SK-N-SH (cell line): ENCODE measurements around the gene ACOXL. TPM values are rescaled to one million over a fixed set of nuclear protein-coding genes. Genes with fewer than 3 reads are reported as not detected.

ENCODE experiments used
- CTCF ChIA-PET: fragments of 300-600, 350-600 bp; formaldehyde crosslinking; extraction: SDS; loops from one replicate; lab custom pipeline; 2021; lab: Yijun Ruan, JAX
- POLR2A ChIA-PET: fragments of 350-600 bp; sonication (Branson Sonifier 250); formaldehyde crosslinking; extraction: SDS; loops from one replicate; lab custom pipeline; 2020; ENCODE audit warnings: antibody characterized with exemption, inconsistent platforms; lab: Yijun Ruan, JAX
- DNase-seq: peaks from one replicate; pipeline ENCODE4 v3.0.0; 2012
- H2AFZ ChIP-seq: fragments of 200-600 bp; sonication (generic); 2 replicates; pipeline ENCODE4 v1.8.1; 2016; ENCODE audit warnings: antibody characterized with exemption, mild to moderate bottlenecking, low read depth
- H3F3A ChIP-seq: fragments of 200-600 bp; sonication (generic); replicated peaks from 2 replicates; pipeline ENCODE3; 2016; ENCODE audit warnings: antibody characterized with exemption, mild to moderate bottlenecking; ENCODE audit not compliant: insufficient read depth
- H3K27ac ChIP-seq, 2 experiments: fragments of 200-500 bp in 1 of 2; fragments of 200-600 bp in 1 of 2; sonication (Bioruptor generic) in 1 of 2; sonication (generic), shearing (Covaris generic) in 1 of 2; 2 replicates each; pipeline versions ENCODE4 v1.5.1 to v1.6.1; 2014 to 2016; ENCODE audit warnings: low read depth in 2 of 2, inconsistent platforms in 1 of 2, low read length in 1 of 2, mild to moderate bottlenecking in 1 of 2, mixed read lengths in 1 of 2
- H3K27me3 ChIP-seq: fragments of 200-600 bp; sonication (generic), shearing (Covaris generic); 2 replicates; pipeline ENCODE4 v1.6.1; 2016; ENCODE audit warnings: mixed run types; ENCODE audit not compliant: insufficient read depth
- H3K36me3 ChIP-seq, 2 experiments: fragments of 200-500 bp in 1 of 2; fragments of 200-600 bp in 1 of 2; sonication (Bioruptor generic) in 1 of 2; sonication (generic) in 1 of 2; replicated peaks in 1 of 2; 2 replicates each; pipeline versions ENCODE3 to v1.5.1; 2014 to 2016; ENCODE audit warnings: low read length in 1 of 2, mild to moderate bottlenecking in 1 of 2; ENCODE audit not compliant: insufficient read depth in 2 of 2, control insufficient read depth in 1 of 2
- H3K4me1 ChIP-seq, 2 experiments: fragments of 200-500 bp in 1 of 2; fragments of 200-600 bp in 1 of 2; sonication (Bioruptor generic) in 1 of 2; sonication (generic), shearing (Covaris generic) in 1 of 2; 2 replicates each; pipeline versions ENCODE4 v1.5.1 to v1.6.1; 2014 to 2016; ENCODE audit warnings: low read depth in 1 of 2, low read length in 1 of 2, mixed run types in 1 of 2; ENCODE audit not compliant: insufficient read depth in 2 of 2, control insufficient read depth in 1 of 2
- H3K4me2 ChIP-seq: fragments of 200-600 bp; sonication (generic), shearing (Covaris generic); 2 replicates; pipeline ENCODE4 v1.6.1; 2017; ENCODE audit warnings: mixed run types
- H3K4me3 ChIP-seq, 2 experiments: fragments of 200-500 bp in 1 of 2; fragments of 200-600 bp in 1 of 2; sonication (Bioruptor generic) in 1 of 2; sonication (generic), shearing (Covaris generic) in 1 of 2; 2 replicates each; pipeline versions ENCODE4 v1.5.1 to v1.8.1; 2014 to 2016; ENCODE audit warnings: low read depth in 2 of 2, inconsistent platforms in 1 of 2, low read length in 1 of 2, mild to moderate bottlenecking in 1 of 2, mixed read lengths in 1 of 2, moderate library complexity in 1 of 2
- H3K79me2 ChIP-seq: fragments of 200-600 bp; sonication (generic); 2 replicates; pipeline ENCODE4 v1.8.1; 2017; ENCODE audit warnings: mild to moderate bottlenecking; ENCODE audit not compliant: insufficient read depth
- H3K9ac ChIP-seq: fragments of 200-600 bp; sonication (generic); 2 replicates; pipeline ENCODE4 v1.6.1; 2017; ENCODE audit warnings: mixed run types
- H3K9me2 ChIP-seq: fragments of 200-600 bp; sonication (generic); 2 replicates; pipeline ENCODE4 v1.6.1; 2017; ENCODE audit warnings: mixed run types
- H3K9me3 ChIP-seq: fragments of 200-600 bp; sonication (generic); 2 replicates; pipeline ENCODE4 v1.6.1; 2017; ENCODE audit warnings: mixed run types, mild to moderate bottlenecking, moderate library complexity
- H4K20me1 ChIP-seq: fragments of 200-600 bp; sonication (generic); 2 replicates; pipeline ENCODE4 v1.6.1; 2017; ENCODE audit warnings: mild to moderate bottlenecking, mixed run types; ENCODE audit not compliant: insufficient read depth
- CHD2 ChIP-seq: fragments of 150-350 bp; IDR thresholded peaks from 2 replicates; pipeline ENCODE4 v1.6.1; 2018; ENCODE audit warnings: low read length; ENCODE audit not compliant: partially characterized antibody
- ELF1 ChIP-seq: IDR thresholded peaks from 2 replicates; pipeline ENCODE4 v1.4.0; 2012
- EZH2phosphoT487 ChIP-seq: fragments of 200-600 bp; sonication (generic); IDR thresholded peaks from 2 replicates; pipeline ENCODE4 v1.6.1; 2017; ENCODE audit warnings: low read depth, mixed run types, mild to moderate bottlenecking, antibody characterized with exemption, moderate library complexity, borderline replicate concordance
- FOSL2 ChIP-seq: IDR thresholded peaks from 2 replicates; pipeline ENCODE4 v1.4.0; 2012; ENCODE audit warnings: low read depth, mild to moderate bottlenecking, moderate library complexity, borderline replicate concordance
- FOXJ3 ChIP-seq: sonication (generic); formaldehyde crosslinking; IDR thresholded peaks from 2 replicates; pipeline ENCODE4 v1.5.1; 2020; ENCODE audit warnings: mild to moderate bottlenecking, missing genetic modification reagents
- GATA2 ChIP-seq: sonication (generic); formaldehyde crosslinking; IDR thresholded peaks from 2 replicates; pipeline ENCODE4 v1.5.0; 2020; ENCODE audit warnings: mild to moderate bottlenecking, missing genetic modification reagents
- MAX ChIP-seq: IDR thresholded peaks from 2 replicates; pipeline ENCODE4 v1.4.0; 2012; ENCODE audit warnings: low read depth
- MEF2A ChIP-seq: IDR thresholded peaks from 2 replicates; pipeline ENCODE4 v1.4.0; 2012; ENCODE audit warnings: low read depth, borderline replicate concordance
- MXI1 ChIP-seq: IDR thresholded peaks from 2 replicates; pipeline ENCODE4 v1.6.1; 2012; ENCODE audit warnings: mild to moderate bottlenecking, low read depth, low read length, improper control_type of control experiment
- NFIC ChIP-seq: IDR thresholded peaks from 2 replicates; pipeline ENCODE4 v1.4.0; 2012; ENCODE audit warnings: borderline replicate concordance
- PBX3 ChIP-seq: IDR thresholded peaks from 2 replicates; pipeline ENCODE4; 2012
- POLR2AphosphoS5 ChIP-seq: IDR thresholded peaks from 2 replicates; pipeline ENCODE4 v1.6.1; 2012; ENCODE audit warnings: low read depth, low read length
- REST ChIP-seq: IDR thresholded peaks from 2 replicates; pipeline ENCODE4 v1.6.1; 2012; ENCODE audit warnings: mild to moderate bottlenecking, low read depth, low read length, moderate library complexity
- TAF1 ChIP-seq: IDR thresholded peaks from 2 replicates; pipeline ENCODE4 v1.6.1; 2012; ENCODE audit warnings: low read depth, mild to moderate bottlenecking, low read length, moderate library complexity, borderline replicate concordance
- TCF12 ChIP-seq: IDR thresholded peaks from 2 replicates; pipeline ENCODE4 v1.4.0; 2012
- USF2 ChIP-seq: fragments of 150-350 bp; IDR thresholded peaks from 2 replicates; pipeline ENCODE4 v1.6.1; 2017; ENCODE audit warnings: antibody characterized with exemption, low read length, low read depth, borderline replicate concordance
- YY1 ChIP-seq: IDR thresholded peaks from 2 replicates; pipeline ENCODE4 v1.4.0; 2012; ENCODE audit warnings: low read depth, mild to moderate bottlenecking
- ZBTB33 ChIP-seq: IDR thresholded peaks from 2 replicates; pipeline ENCODE4 v1.4.0; 2012; ENCODE audit warnings: low read depth, borderline replicate concordance
- WGBS: methylation state at CpG from one replicate; pipeline ENCODE4 v1.1.6; 2017; ENCODE audit warnings: low lambda C conversion rate; 5-methylcytosine and 5-hydroxymethylcytosine counted together
- polyA plus RNA-seq, 3 experiments: library from polyadenylated mRNA; depleted of rRNA; stranded (reverse); fragments of >200 nt; gene quantifications; 2 replicates each; pipeline ENCODE4 v1.2.3, GENCODE V29; 2012

ACOXL gene
- polyA plus RNA-seq, 1 of the 3 experiments (the other 2 are of a cell fraction), result not detected

GRCh38 chr2:111117598-111118480 lies 385.5 kb downstream of the ACOXL start:
- no peaks in the 10 kb centered on the region for H3K9me3 ChIP-seq
- no peak overlapping the region for H3K4me2 ChIP-seq
- no peaks in the 10 kb centered on the region for H3K36me3 ChIP-seq
- H2AFZ ChIP-seq, result no peak overlapping the region
- H3K27ac ChIP-seq, result no peak overlapping the region
- no peak for DNase-seq
- H3K4me1 ChIP-seq, result peaks cover 0 to 7% of the 10 kb centered on the region in 2 experiments; a peak in 1 of 4 replicates
- H3K4me3 ChIP-seq, result no peak overlapping the region
- H3K9ac ChIP-seq, result no peak overlapping the region
- POLR2A ChIA-PET, result no interaction called here
- H3K79me2 ChIP-seq, result no peaks in the 10 kb centered on the region
- H3F3A ChIP-seq, result peaks cover 4% of the 10 kb centered on the region
- no peaks in the 10 kb centered on the region; the same call in 1 of the 2 replicates for H4K20me1 ChIP-seq
- CTCF ChIA-PET, result interaction anchor here (0.6 to 2.1 kb wide), 4 partner anchors 8 to 305 kb away, joined by 3 to 11 read pairs (median 4); no protein-coding TSS in a partner anchor
- 85% methylated on average over 58 of the region's 64 CpGs for WGBS
- H3K27me3 ChIP-seq, result no peaks in the 10 kb centered on the region
- H3K9me2 ChIP-seq, result no peaks in the 10 kb centered on the region
- TF ChIP-seq MXI1, result no peak
- no peak for TF ChIP-seq CHD2
- TF ChIP-seq MAX, result no peak
- TF ChIP-seq POLR2AphosphoS5, result no peak
- TF ChIP-seq PBX3, result no peak
- no peak for TF ChIP-seq NFIC
- TF ChIP-seq FOXJ3 (CRISPR knock-in tag), result no peak
- TF ChIP-seq GATA2, result no peak
- no peak for TF ChIP-seq USF2
- TF ChIP-seq YY1, result no peak
- TF ChIP-seq MEF2A, result no peak
- TF ChIP-seq FOSL2, result no peak
- no peak for TF ChIP-seq EZH2phosphoT487
- TF ChIP-seq TAF1, result no peak
- no peak for TF ChIP-seq REST
- TF ChIP-seq ZBTB33, result no peak
- no peak for TF ChIP-seq ELF1
- TF ChIP-seq TCF12, result no peak
- TF ChIP-seq, all 33 proteins: peak for 0
